Measurements from ENCODE around the gene CFTR.

- TF ChIP-seq CTCF (IDR thresholded peaks at IDR 0.05) = no peak
- TF ChIP-seq, protein P1, sequence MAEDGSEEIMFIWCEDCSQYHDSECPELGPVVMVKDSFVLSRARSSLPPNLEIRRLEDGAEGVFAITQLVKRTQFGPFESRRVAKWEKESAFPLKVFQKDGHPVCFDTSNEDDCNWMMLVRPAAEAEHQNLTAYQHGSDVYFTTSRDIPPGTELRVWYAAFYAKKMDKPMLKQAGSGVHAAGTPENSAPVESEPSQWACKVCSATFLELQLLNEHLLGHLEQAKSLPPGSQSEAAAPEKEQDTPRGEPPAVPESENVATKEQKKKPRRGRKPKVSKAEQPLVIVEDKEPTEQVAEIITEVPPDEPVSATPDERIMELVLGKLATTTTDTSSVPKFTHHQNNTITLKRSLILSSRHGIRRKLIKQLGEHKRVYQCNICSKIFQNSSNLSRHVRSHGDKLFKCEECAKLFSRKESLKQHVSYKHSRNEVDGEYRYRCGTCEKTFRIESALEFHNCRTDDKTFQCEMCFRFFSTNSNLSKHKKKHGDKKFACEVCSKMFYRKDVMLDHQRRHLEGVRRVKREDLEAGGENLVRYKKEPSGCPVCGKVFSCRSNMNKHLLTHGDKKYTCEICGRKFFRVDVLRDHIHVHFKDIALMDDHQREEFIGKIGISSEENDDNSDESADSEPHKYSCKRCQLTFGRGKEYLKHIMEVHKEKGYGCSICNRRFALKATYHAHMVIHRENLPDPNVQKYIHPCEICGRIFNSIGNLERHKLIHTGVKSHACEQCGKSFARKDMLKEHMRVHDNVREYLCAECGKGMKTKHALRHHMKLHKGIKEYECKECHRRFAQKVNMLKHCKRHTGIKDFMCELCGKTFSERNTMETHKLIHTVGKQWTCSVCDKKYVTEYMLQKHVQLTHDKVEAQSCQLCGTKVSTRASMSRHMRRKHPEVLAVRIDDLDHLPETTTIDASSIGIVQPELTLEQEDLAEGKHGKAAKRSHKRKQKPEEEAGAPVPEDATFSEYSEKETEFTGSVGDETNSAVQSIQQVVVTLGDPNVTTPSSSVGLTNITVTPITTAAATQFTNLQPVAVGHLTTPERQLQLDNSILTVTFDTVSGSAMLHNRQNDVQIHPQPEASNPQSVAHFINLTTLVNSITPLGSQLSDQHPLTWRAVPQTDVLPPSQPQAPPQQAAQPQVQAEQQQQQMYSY (CRISPR knock-in tag; IDR thresholded peaks at IDR 0.05) = no peak
- TF ChIP-seq CBFB (CRISPR knock-in tag; IDR thresholded peaks at IDR 0.05; ENCODE audit: low read depth) = no peak
Measured at GRCh38 chr7:117489016-117489415, 9.2 kb downstream of the CFTR start.
